Kidney epithelial cell (primary cell): ENCODE data around the gene EIF3A. TPM values are rescaled to one million over a fixed set of nuclear protein-coding genes. Genes with fewer than 3 reads are reported as not detected.
"Not testable (repeated sequence)": the region's sequence is repeated elsewhere in the genome, so short reads cannot be mapped to it uniquely, and the experiment has no call there.

Experiments
- DNase-seq: peaks from one replicate; pipeline ENCODE4 v3.0.0-alpha.2; 2010; ENCODE audit warnings: low read depth
- H3K27me3 ChIP-seq: 2 replicates; pipeline ENCODE4 v1.6.0; 2011; ENCODE audit warnings: low read length; ENCODE audit not compliant: control insufficient read depth, insufficient read depth
- H3K36me3 ChIP-seq: 2 replicates; pipeline ENCODE4 v1.5.1; 2011; ENCODE audit warnings: low read length; ENCODE audit not compliant: control insufficient read depth, insufficient read depth
- H3K4me3 ChIP-seq: 2 replicates; pipeline ENCODE4 v1.5.1; 2011; ENCODE audit warnings: low read depth, mild to moderate bottlenecking, control low read depth, low read length
- total RNA-seq: library from RNA; depleted of rRNA; stranded (reverse); fragments of >200 nt; gene quantifications from 2 replicates; pipeline ENCODE4 v1.2.3, GENCODE V29; 2015
- TF ChIP-seq, protein P1 (sequence below): IDR thresholded peaks from 2 replicates; pipeline ENCODE4 v1.5.1; 2011; ENCODE audit warnings: mild to moderate bottlenecking, moderate library complexity, low read length, control low read depth, inconsistent platforms; ENCODE audit not compliant: insufficient read depth, poor library complexity, severe bottlenecking

The EIF3A gene
- total RNA-seq, 1 donor from 2014 or later = 140 TPM

GRCh38 chr10:119031496-119032059, 49.0 kb downstream of the EIF3A start:
- no peak for DNase-seq
- Histone ChIP-seq H3K36me3 (no peaks in the 10 kb centered on the region), H3K27me3 (no peaks in the 10 kb centered on the region), H3K4me3 (no peak overlapping the region)
- TF ChIP-seq, protein P1, sequence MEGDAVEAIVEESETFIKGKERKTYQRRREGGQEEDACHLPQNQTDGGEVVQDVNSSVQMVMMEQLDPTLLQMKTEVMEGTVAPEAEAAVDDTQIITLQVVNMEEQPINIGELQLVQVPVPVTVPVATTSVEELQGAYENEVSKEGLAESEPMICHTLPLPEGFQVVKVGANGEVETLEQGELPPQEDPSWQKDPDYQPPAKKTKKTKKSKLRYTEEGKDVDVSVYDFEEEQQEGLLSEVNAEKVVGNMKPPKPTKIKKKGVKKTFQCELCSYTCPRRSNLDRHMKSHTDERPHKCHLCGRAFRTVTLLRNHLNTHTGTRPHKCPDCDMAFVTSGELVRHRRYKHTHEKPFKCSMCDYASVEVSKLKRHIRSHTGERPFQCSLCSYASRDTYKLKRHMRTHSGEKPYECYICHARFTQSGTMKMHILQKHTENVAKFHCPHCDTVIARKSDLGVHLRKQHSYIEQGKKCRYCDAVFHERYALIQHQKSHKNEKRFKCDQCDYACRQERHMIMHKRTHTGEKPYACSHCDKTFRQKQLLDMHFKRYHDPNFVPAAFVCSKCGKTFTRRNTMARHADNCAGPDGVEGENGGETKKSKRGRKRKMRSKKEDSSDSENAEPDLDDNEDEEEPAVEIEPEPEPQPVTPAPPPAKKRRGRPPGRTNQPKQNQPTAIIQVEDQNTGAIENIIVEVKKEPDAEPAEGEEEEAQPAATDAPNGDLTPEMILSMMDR = no peak

- DNase-seq = no peak
- H3K36me3 ChIP-seq = no peaks in the 10 kb centered on the region
- H3K27me3 ChIP-seq = no peaks in the 10 kb centered on the region
- TF ChIP-seq, protein P1 = no peak
- peak overlapping the region; percentile 34 for H3K4me3 ChIP-seq
Measured at GRCh38 chr10:119030421-119031250, 50.0 kb downstream of the EIF3A start.

GRCh38 chr10:119029613-119030420, 50.8 kb downstream of the EIF3A start, which contains the start of gene NANOS1:
TSS of gene NANOS1 (plus strand) at chr10:119029714. CDS start at chr10:119029802, 88 bp downstream.
- DNase-seq = no peak
- Histone ChIP-seq H3K27me3 (no peaks in the 10 kb centered on the region), H3K4me3 (peak within 1 kb of the TSS; percentile 36), H3K36me3 (no peaks in the 10 kb centered on the region)
- TF ChIP-seq, protein P1 = no peak

GRCh38 chr10:119028900-119029612, 51.6 kb downstream of the EIF3A start:
- TF ChIP-seq, protein P1 = no peak
- no peak for DNase-seq
- H3K4me3 ChIP-seq = peak overlapping the region; percentile 3
- no peaks in the 10 kb centered on the region for H3K27me3 ChIP-seq
- no peaks in the 10 kb centered on the region for H3K36me3 ChIP-seq

DNA sequence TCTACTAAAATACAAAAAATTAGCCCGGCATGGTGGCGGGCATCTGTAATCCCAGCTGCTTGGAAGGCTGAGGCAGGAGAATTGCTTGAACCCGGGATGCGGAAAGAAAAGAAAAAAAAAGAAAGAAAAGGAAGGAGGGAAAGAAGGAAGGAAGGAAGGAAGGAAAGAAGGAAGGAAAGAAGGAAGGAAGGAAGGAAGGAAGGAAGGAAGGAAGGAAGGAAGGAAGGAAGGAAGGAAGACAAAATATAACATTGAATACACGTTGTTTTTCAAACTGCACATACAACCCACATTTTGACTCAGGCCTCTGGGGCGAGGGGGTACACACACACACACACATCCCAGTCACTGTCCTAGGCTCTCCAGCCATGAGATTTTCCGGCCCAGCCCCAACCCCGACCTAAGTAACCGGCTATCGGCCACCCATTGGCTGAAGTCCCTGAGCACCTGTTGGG, 52.1 kb downstream of the EIF3A start:
- not testable (repeated sequence) for DNase-seq, H3K4me3 ChIP-seq, H3K27me3 ChIP-seq, H3K36me3 ChIP-seq
